GM12873 (cell line): ENCODE measurements around the gene ANKS3.

Experiments used
- CTCF ChIP-seq: IDR thresholded peaks from 2 replicates; pipeline ENCODE4 v1.5.1; 2012; ENCODE audit warnings: low read depth, mild to moderate bottlenecking, moderate library complexity, low read length, control low read depth; ENCODE audit not compliant: insufficient read depth; ENCODE audit errors: missing control alignments

Gene ANKS3

GRCh38 chr16:4752351-4753100, 18.5 kb upstream of the ANKS3 start:
- no peak for TF ChIP-seq CTCF

GRCh38 chr16:4750896-4751295, 16.8 kb upstream of the ANKS3 start:
- no peak for TF ChIP-seq CTCF

GRCh38 chr16:4749700-4750257, 15.7 kb upstream of the ANKS3 start:
- TF ChIP-seq CTCF, result no peak

GRCh38 chr16:4748682-4749411, 14.8 kb upstream of the ANKS3 start:
- TF ChIP-seq CTCF, result no peak

- no peak for TF ChIP-seq CTCF
These were observed 14.0 kb upstream of the ANKS3 start for GRCh38 chr16:4747906-4748681.

GRCh38 chr16:4746991-4747574, 13.0 kb upstream of the ANKS3 start:
- TF ChIP-seq CTCF, result no peak
